K562 (cell line): ENCODE results near the gene SULT2B1. TPM values are rescaled to one million over a fixed set of nuclear protein-coding genes. Genes with fewer than 3 reads are reported as not detected.

Experiments
- ARNT ChIP-seq, 2 experiments: fragments of 450-650 bp; IDR thresholded peaks; 2 replicates each; pipeline ENCODE4 v1.6.1; 2016; ENCODE audit warnings: mild to moderate bottlenecking in 1 of 2
- CREM ChIP-seq: IDR thresholded peaks from 2 replicates; pipeline ENCODE4 v1.6.1; 2014; ENCODE audit warnings: antibody characterized with exemption, low read depth
- NRF1 ChIP-seq, 2 experiments: fragments of 450-650 bp; IDR thresholded peaks in 1 of 2; conservative IDR thresholded peaks in 1 of 2; 2 replicates each; pipeline ENCODE4 v1.6.1; 2014; ENCODE audit warnings: mild to moderate bottlenecking in 2 of 2
- ZNF384 ChIP-seq: IDR thresholded peaks from 2 replicates; pipeline ENCODE4 v1.6.1; 2012; ENCODE audit warnings: low read depth, low read length, improper control_type of control experiment
- polyA plus RNA-seq, 8 experiments: library from polyadenylated mRNA; depleted of rRNA in 4 of 8; stranded (reverse) in 5 of 8; unstranded in 3 of 8; fragments of >200 nt; fragmentation: Nextera tagmentation in 2 of 8; fragmentation: Illumina TruSeq in 1 of 8; extraction: Ambion mirVana in 2 of 8; extraction: Trizol in 1 of 8; gene quantifications; 2 replicates each; pipeline versions ENCODE4 v1.2.1 to v1.2.3, GENCODE V29; 2011 to 2014; ENCODE audit warnings: inconsistent platforms in 1 of 8, missing spikeins in 1 of 8
- total RNA-seq, 7 experiments: library from RNA; depleted of rRNA in 6 of 7; stranded (reverse); fragments of >200 nt in 6 of 7; fragmentation: Illumina TruSeq in 2 of 7; extraction: Trizol in 2 of 7; gene quantifications; 2 replicates each; pipeline versions ENCODE4 v1.2.1 to v1.2.3, GENCODE V29; 2011 to 2021; ENCODE audit warnings: low replicate concordance in 1 of 7
- TF ChIP-seq, protein P1 (sequence below): fragments of 250-450 bp; sonication (Bioruptor Pico); IDR thresholded peaks from 2 replicates; pipeline ENCODE4 v1.8.0; 2021; ENCODE audit warnings: mild to moderate bottlenecking, moderate library complexity
- TF ChIP-seq, protein P2 (sequence below), 2 experiments: fragments of 250-450 bp in 1 of 2; fragments of 450-650 bp in 1 of 2; sonication (Bioruptor Pico) in 1 of 2; IDR thresholded peaks; 2 replicates each; pipeline versions ENCODE4 v1.6.1 to v1.8.0; 2016 to 2021; ENCODE audit warnings: mild to moderate bottlenecking in 2 of 2, moderate library complexity in 2 of 2, missing compliant biosample characterization in 1 of 2, missing genetic modification characterization in 1 of 2
- TF ChIP-seq, protein P3 (sequence below): fragments of 200-800 bp; sonication (Bioruptor generic); IDR thresholded peaks from 2 replicates; pipeline ENCODE4 v1.6.1; 2017; ENCODE audit warnings: missing genetic modification characterization, missing compliant biosample characterization
- TF ChIP-seq, protein P4 (sequence below): fragments of 450-650 bp; IDR thresholded peaks from 2 replicates; pipeline ENCODE4 v1.6.1; 2014; ENCODE audit warnings: low read depth, mild to moderate bottlenecking, moderate library complexity, borderline replicate concordance
- TF ChIP-seq, protein P5 (sequence below), 2 experiments: fragments of 150-350 bp in 1 of 2; IDR thresholded peaks; 2 replicates each; pipeline ENCODE4 v1.6.1; 2012 to 2016; ENCODE audit warnings: low read depth in 2 of 2, low read length in 2 of 2, mild to moderate bottlenecking in 1 of 2, moderate library complexity in 1 of 2
- TF ChIP-seq, protein P6 (sequence below): fragments of 250-450 bp; sonication (Bioruptor Pico); IDR thresholded peaks from 2 replicates; pipeline ENCODE4 v1.4.0; 2020; ENCODE audit warnings: borderline replicate concordance

Gene SULT2B1
- total and polyA plus RNA-seq, 9 of the 15 experiments (the other 6 are each of a cell fraction or from before 2014, with no cell fraction given): 0.09 to 0.62 (median 0.22) TPM; not detected in 2

DNA sequence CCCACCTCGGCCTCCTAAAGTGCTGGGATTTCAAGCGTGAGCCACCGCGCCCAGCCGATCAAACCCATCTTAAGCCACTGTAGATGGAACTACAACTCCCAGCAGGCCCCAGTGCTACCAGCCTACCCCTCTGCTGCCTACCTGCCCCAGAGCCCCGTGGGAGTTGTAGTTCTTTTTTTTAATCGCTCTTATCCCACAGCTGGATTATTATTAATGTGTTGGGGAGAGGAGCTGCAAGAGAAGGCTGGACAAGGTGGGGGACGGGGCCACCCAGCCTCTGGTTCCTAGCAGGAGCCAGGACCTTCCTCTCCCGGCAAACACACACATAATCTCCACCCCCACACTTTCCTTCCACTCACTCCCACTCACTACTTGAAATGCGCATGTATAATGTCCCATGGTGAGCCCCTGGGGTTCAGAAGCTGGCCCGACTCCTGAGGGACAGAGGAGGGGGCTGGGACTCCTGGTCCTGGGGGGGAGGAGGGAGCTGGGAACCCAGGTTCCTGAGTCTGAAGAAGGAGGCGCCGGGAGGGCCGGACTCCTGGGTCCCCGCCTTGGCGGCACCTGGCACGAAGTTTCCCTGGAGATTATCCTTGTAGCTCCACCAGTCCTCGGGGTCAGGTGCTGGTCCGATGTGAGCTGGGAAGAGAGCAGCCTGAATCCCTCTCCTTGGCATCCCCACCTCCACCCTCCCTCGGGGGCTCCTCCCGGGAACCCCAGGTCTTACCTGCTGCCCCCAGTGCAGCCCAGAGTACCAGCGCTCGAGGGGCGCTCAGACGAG is 93.1 kb downstream of the SULT2B1 start (continued):
- TF ChIP-seq, protein P1, sequence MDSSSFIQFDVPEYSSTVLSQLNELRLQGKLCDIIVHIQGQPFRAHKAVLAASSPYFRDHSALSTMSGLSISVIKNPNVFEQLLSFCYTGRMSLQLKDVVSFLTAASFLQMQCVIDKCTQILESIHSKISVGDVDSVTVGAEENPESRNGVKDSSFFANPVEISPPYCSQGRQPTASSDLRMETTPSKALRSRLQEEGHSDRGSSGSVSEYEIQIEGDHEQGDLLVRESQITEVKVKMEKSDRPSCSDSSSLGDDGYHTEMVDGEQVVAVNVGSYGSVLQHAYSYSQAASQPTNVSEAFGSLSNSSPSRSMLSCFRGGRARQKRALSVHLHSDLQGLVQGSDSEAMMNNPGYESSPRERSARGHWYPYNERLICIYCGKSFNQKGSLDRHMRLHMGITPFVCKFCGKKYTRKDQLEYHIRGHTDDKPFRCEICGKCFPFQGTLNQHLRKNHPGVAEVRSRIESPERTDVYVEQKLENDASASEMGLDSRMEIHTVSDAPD: no peak
- TF ChIP-seq CREM (peak; percentile 59), ZNF384 (peak; percentile 72), NRF1 (conservative IDR thresholded peaks at IDR 0.05 in 1 of 2, IDR thresholded peaks at IDR 0.05 in 1 of 2) (peak in 1 of 2 experiments; percentile 40; a peak in 2 of 4 replicates), ARNT (IDR thresholded peaks at IDR 0.05) (no peak)
- TF ChIP-seq, protein P2, sequence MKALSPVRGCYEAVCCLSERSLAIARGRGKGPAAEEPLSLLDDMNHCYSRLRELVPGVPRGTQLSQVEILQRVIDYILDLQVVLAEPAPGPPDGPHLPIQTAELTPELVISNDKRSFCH (CRISPR knock-in tag; IDR thresholded peaks at IDR 0.05): no peak
- TF ChIP-seq, protein P2 (tag; IDR thresholded peaks at IDR 0.05): no peak
- TF ChIP-seq, protein P3, sequence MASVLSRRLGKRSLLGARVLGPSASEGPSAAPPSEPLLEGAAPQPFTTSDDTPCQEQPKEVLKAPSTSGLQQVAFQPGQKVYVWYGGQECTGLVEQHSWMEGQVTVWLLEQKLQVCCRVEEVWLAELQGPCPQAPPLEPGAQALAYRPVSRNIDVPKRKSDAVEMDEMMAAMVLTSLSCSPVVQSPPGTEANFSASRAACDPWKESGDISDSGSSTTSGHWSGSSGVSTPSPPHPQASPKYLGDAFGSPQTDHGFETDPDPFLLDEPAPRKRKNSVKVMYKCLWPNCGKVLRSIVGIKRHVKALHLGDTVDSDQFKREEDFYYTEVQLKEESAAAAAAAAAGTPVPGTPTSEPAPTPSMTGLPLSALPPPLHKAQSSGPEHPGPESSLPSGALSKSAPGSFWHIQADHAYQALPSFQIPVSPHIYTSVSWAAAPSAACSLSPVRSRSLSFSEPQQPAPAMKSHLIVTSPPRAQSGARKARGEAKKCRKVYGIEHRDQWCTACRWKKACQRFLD (CRISPR knock-in tag): peak; percentile 89
- TF ChIP-seq, protein P4, sequence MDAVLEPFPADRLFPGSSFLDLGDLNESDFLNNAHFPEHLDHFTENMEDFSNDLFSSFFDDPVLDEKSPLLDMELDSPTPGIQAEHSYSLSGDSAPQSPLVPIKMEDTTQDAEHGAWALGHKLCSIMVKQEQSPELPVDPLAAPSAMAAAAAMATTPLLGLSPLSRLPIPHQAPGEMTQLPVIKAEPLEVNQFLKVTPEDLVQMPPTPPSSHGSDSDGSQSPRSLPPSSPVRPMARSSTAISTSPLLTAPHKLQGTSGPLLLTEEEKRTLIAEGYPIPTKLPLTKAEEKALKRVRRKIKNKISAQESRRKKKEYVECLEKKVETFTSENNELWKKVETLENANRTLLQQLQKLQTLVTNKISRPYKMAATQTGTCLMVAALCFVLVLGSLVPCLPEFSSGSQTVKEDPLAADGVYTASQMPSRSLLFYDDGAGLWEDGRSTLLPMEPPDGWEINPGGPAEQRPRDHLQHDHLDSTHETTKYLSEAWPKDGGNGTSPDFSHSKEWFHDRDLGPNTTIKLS: peak; percentile 92
- TF ChIP-seq, protein P5, sequence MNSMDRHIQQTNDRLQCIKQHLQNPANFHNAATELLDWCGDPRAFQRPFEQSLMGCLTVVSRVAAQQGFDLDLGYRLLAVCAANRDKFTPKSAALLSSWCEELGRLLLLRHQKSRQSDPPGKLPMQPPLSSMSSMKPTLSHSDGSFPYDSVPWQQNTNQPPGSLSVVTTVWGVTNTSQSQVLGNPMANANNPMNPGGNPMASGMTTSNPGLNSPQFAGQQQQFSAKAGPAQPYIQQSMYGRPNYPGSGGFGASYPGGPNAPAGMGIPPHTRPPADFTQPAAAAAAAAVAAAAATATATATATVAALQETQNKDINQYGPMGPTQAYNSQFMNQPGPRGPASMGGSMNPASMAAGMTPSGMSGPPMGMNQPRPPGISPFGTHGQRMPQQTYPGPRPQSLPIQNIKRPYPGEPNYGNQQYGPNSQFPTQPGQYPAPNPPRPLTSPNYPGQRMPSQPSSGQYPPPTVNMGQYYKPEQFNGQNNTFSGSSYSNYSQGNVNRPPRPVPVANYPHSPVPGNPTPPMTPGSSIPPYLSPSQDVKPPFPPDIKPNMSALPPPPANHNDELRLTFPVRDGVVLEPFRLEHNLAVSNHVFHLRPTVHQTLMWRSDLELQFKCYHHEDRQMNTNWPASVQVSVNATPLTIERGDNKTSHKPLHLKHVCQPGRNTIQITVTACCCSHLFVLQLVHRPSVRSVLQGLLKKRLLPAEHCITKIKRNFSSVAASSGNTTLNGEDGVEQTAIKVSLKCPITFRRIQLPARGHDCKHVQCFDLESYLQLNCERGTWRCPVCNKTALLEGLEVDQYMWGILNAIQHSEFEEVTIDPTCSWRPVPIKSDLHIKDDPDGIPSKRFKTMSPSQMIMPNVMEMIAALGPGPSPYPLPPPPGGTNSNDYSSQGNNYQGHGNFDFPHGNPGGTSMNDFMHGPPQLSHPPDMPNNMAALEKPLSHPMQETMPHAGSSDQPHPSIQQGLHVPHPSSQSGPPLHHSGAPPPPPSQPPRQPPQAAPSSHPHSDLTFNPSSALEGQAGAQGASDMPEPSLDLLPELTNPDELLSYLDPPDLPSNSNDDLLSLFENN (IDR thresholded peaks at IDR 0.05; ENCODE audit: low read depth in 2 of 2, low read length in 2 of 2): peak; percentile 26 to 64; a peak in 1 of 4 replicates
- TF ChIP-seq, protein P6, sequence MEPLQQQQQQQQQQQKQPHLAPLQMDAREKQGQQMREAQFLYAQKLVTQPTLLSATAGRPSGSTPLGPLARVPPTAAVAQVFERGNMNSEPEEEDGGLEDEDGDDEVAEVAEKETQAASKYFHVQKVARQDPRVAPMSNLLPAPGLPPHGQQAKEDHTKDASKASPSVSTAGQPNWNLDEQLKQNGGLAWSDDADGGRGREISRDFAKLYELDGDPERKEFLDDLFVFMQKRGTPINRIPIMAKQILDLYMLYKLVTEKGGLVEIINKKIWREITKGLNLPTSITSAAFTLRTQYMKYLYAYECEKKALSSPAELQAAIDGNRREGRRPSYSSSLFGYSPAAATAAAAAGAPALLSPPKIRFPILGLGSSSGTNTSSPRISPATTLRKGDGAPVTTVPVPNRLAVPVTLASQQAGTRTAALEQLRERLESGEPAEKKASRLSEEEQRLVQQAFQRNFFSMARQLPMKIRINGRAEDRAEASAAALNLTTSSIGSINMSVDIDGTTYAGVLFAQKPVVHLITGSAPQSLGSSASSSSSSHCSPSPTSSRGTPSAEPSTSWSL (CRISPR knock-in tag): no peak
- TF ChIP-seq, all 486 proteins: peak for 63
